Loucy (cell line): ENCODE results near the gene ATP10A.

ENCODE experiments used
- EZH2phosphoT487 ChIP-seq: fragments of 200-600 bp; IDR thresholded peaks from 2 replicates; pipeline ENCODE4 v1.6.1; 2018; ENCODE audit warnings: antibody characterized with exemption, mild to moderate bottlenecking, moderate library complexity, borderline replicate concordance
- TF ChIP-seq, protein P1 (sequence below): fragments of 200-600 bp; sonication (generic); conservative IDR thresholded peaks from 2 replicates; pipeline ENCODE4 v1.5.1; 2014; ENCODE audit warnings: mild to moderate bottlenecking, antibody characterized with exemption, low read length

DNA sequence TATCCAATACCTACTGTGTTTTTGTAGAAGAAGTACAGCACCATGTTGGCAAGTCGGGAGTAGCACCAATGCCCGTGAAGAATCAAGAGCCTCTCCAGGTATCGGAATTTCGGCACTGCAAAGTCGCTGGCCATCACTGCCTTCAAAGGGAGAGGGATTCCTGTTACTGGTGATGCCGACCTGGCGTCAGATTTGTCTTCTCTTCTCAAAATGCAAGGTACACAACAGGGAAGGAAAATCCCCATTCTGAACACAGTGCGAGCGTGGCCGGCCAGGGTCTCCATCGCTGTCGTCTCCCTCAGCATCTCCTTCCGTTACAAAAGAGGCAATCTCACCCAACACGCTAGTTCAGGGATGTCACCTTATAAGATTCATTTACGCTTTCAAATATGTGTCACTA is 175.4 kb downstream of the ATP10A start:
- TF ChIP-seq, protein P1, sequence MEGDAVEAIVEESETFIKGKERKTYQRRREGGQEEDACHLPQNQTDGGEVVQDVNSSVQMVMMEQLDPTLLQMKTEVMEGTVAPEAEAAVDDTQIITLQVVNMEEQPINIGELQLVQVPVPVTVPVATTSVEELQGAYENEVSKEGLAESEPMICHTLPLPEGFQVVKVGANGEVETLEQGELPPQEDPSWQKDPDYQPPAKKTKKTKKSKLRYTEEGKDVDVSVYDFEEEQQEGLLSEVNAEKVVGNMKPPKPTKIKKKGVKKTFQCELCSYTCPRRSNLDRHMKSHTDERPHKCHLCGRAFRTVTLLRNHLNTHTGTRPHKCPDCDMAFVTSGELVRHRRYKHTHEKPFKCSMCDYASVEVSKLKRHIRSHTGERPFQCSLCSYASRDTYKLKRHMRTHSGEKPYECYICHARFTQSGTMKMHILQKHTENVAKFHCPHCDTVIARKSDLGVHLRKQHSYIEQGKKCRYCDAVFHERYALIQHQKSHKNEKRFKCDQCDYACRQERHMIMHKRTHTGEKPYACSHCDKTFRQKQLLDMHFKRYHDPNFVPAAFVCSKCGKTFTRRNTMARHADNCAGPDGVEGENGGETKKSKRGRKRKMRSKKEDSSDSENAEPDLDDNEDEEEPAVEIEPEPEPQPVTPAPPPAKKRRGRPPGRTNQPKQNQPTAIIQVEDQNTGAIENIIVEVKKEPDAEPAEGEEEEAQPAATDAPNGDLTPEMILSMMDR, result no peak
- TF ChIP-seq EZH2phosphoT487, result no peak
